Aorta (tissue), 5 donors: ENCODE measurements around the gene C11orf97. TPM values are rescaled to one million over a fixed set of nuclear protein-coding genes. Genes with fewer than 3 reads are reported as not detected.

Experiments
- ATAC-seq: fragments of 200-7000 bp; cut with Tn5 transposase; one replicate; pipeline ENCODE4 v1.9.1; 2022; ENCODE audit warnings: moderate library complexity; ENCODE audit not compliant: low FRiP score
- DNase-seq, 2 donors: peaks; one replicate each; pipeline ENCODE4 v3.0.0-alpha.2; 2020
- H3K27ac ChIP-seq, 2 donors: one replicate each; pipeline ENCODE4 v1.5.1; 2013; ENCODE audit warnings: low read length in 2 of 2, mild to moderate bottlenecking in 2 of 2, moderate library complexity in 2 of 2, control low read depth in 1 of 2, inconsistent platforms in 1 of 2, low read depth in 1 of 2
- H3K27me3 ChIP-seq, 2 donors: one replicate each; pipeline ENCODE4 v1.6.1; 2013; ENCODE audit warnings: control low read depth in 1 of 2, low read length in 1 of 2, mild to moderate bottlenecking in 1 of 2, moderate library complexity in 1 of 2; ENCODE audit not compliant: insufficient read depth in 2 of 2, control insufficient read depth in 1 of 2
- H3K36me3 ChIP-seq, 2 donors: one replicate each; pipeline ENCODE4 v1.6.1; 2013; ENCODE audit warnings: control low read depth in 1 of 2, low read length in 1 of 2, mild to moderate bottlenecking in 1 of 2; ENCODE audit not compliant: insufficient read depth in 2 of 2, control insufficient read depth in 1 of 2
- H3K4me1 ChIP-seq, 2 donors: one replicate each; pipeline ENCODE4 v1.6.1; 2013; ENCODE audit warnings: low read length in 2 of 2, control low read depth in 1 of 2, mild to moderate bottlenecking in 1 of 2, moderate library complexity in 1 of 2; ENCODE audit not compliant: insufficient read depth in 2 of 2, control insufficient read depth in 1 of 2
- H3K4me3 ChIP-seq, 2 donors: one replicate each; pipeline ENCODE4 v1.5.1; 2013; ENCODE audit warnings: low read length in 2 of 2, control low read depth in 1 of 2, mild to moderate bottlenecking in 1 of 2
- H3K9me3 ChIP-seq: one replicate; pipeline ENCODE4 v1.6.1; 2013; ENCODE audit warnings: mild to moderate bottlenecking, low read length; ENCODE audit not compliant: control insufficient read depth
- WGBS, 2 donors: extraction: QIAGEN DNeasy Blood & Tissue Kit; methylation state at CpG; one replicate each; pipeline ENCODE4 v1.1.7; 2013; 5-methylcytosine and 5-hydroxymethylcytosine counted together
- intact Hi-C, 2 donors: fragments of 100-400 bp; cut with DNase I; formaldehyde crosslinking; loops; one replicate each; pipeline versions ENCODE4 v1.14.2 to v1.15.0; 2022
- long read RNA-seq, 2 donors: library from polyadenylated mRNA; unstranded; transcript quantifications; one replicate each; pipeline ENCODE4 v2.0.0, GENCODE V29; 2020 to 2021
- polyA plus RNA-seq, 2 donors: library from polyadenylated mRNA; stranded (reverse); fragments of 200-250 nt; gene quantifications; one replicate each; pipeline ENCODE4 v1.2.3, GENCODE V29; 2013
- total RNA-seq, 2 donors: library from RNA; stranded (reverse); fragmentation: NEBNext Ultra II Directional; extraction: Animal tissue kit (Norgen Biotek cat#: 25700); gene quantifications; one replicate each; pipeline ENCODE4 v1.2.1, GENCODE V29; 2021
- donor health status: healthy with polysubstance abuse.
- donor health status: Bipolar disorder and iron deficiency.
- donor health status: DM: no; HTN: no; CAD: no.
- donor health status: DM: no; HTN: no; CAD: no.
- donor health status: DM: yes; HTN: yes; CAD: no.

Gene C11orf97
- total RNA-seq (not detected), polyA plus RNA-seq (not detected)
- long read RNA-seq, donor 1: 0 reads
- long read RNA-seq, donor 2: 0 reads

- Histone ChIP-seq H3K27me3 (no peaks in the 10 kb centered on the region), H3K36me3 (no peaks in the 10 kb centered on the region), H3K9me3 (no peaks in the 10 kb centered on the region), H3K4me1 (no peaks in the 10 kb centered on the region), H3K4me3 (peak within 1 kb of the TSS; percentile 11 to 65), H3K27ac (no peak within 1 kb of the TSS)
- 15% methylated on average over 53 of the region's 53 CpGs for WGBS, 2 donors
- DNase-seq (peak; percentile 77 to 90), ATAC-seq (peak; percentile 82)
- intact Hi-C loops: no loop called here
These were observed at the start of gene C11orf97 for GRCh38 chr11:94511932-94512781. TSS of gene C11orf97 (plus strand) at chr11:94512461. CDS start at chr11:94512529, 68 bp downstream.

GRCh38 chr11:94469416-94469815 is 42.8 kb upstream of the C11orf97 start:
- WGBS, 2 donors: 96 to 98% methylated on average over 2 of the region's 2 CpGs
- Histone ChIP-seq H3K9me3 (no peaks in the 10 kb centered on the region), H3K4me1 (no peaks in the 10 kb centered on the region), H3K27ac (no peak overlapping the region), H3K4me3 (no peak overlapping the region), H3K36me3 (no peaks in the 10 kb centered on the region), H3K27me3 (no peaks in the 10 kb centered on the region)
- no peak for ATAC-seq
- no peak for DNase-seq
- intact Hi-C loops: no loop called here

GRCh38 chr11:94472916-94473799 is 39.1 kb upstream of the C11orf97 start:
- Histone ChIP-seq H3K4me1 (no peaks in the 10 kb centered on the region), H3K4me3 (no peak overlapping the region), H3K27ac (no peak overlapping the region), H3K27me3 (no peaks in the 10 kb centered on the region), H3K36me3 (no peaks in the 10 kb centered on the region), H3K9me3 (no peaks in the 10 kb centered on the region)
- WGBS, 2 donors: 95% methylated on average over 3 of the region's 3 CpGs
- DNase-seq: no peak
- intact Hi-C loops: no loop called here
- ATAC-seq: no peak

- no peaks in the 10 kb centered on the region for H3K9me3 ChIP-seq
- H3K36me3 ChIP-seq: peaks cover 0 to 5% of the 10 kb centered on the region in 2 donors
- DNase-seq (no peak), ATAC-seq (no peak)
- no peaks in the 10 kb centered on the region for H3K4me1 ChIP-seq
- H3K27me3 ChIP-seq: no peaks in the 10 kb centered on the region
- H3K4me3 ChIP-seq: no peak overlapping the region
- intact Hi-C loops: no loop called here
- H3K27ac ChIP-seq: no peak overlapping the region
- WGBS, 2 donors: 79 to 85% methylated on average over 2 of the region's 2 CpGs
These were observed 34.6 kb upstream of the C11orf97 start for GRCh38 chr11:94477624-94478023.

- intact Hi-C loops: no loop called here
- ATAC-seq: no peak
- Histone ChIP-seq H3K36me3 (peaks cover 0 to 7% of the 10 kb centered on the region in 2 donors), H3K27me3 (no peaks in the 10 kb centered on the region), H3K4me3 (no peak overlapping the region), H3K4me1 (no peaks in the 10 kb centered on the region), H3K9me3 (no peaks in the 10 kb centered on the region), H3K27ac (no peak overlapping the region)
- no peak for DNase-seq
These were observed 30.9 kb upstream of the C11orf97 start for GRCh38 chr11:94481342-94481741.

GRCh38 chr11:94486068-94486467 is 26.2 kb upstream of the C11orf97 start:
- Histone ChIP-seq H3K4me1 (no peaks in the 10 kb centered on the region), H3K27ac (no peak overlapping the region), H3K27me3 (no peaks in the 10 kb centered on the region), H3K36me3 (peaks cover 2% of the 10 kb centered on the region in 2 donors), H3K9me3 (no peaks in the 10 kb centered on the region), H3K4me3 (no peak overlapping the region)
- intact Hi-C loops: no loop called here
- DNase-seq (no peak), ATAC-seq (no peak)
- 74 to 79% methylated on average over 1 of the region's 1 CpG for WGBS, 2 donors

GRCh38 chr11:94493281-94494125 is 18.8 kb upstream of the C11orf97 start, which contains the start of the genes ANKRD49 and MRE11:
TSS of gene ANKRD49 (plus strand) at chr11:94493984. CDS start at chr11:94496694, 2,710 bp downstream.
TSS of gene MRE11 (minus strand) at chr11:94493844. CDS start at chr11:94492801, 1,043 bp downstream.
- Histone ChIP-seq H3K27ac (peak within 1 kb of the TSS in 1 of 2 donors; percentile 66), H3K4me3 (peak within 1 kb of the TSS; percentile 70 to 82), H3K36me3 (peaks cover 0 to 3% of the 10 kb centered on the region in 2 donors), H3K27me3 (no peaks in the 10 kb centered on the region), H3K9me3 (no peaks in the 10 kb centered on the region), H3K4me1 (no peaks in the 10 kb centered on the region)
- DNase-seq: peak; percentile 98
- intact Hi-C loops: loop anchor here in 1 of 2 donors (10.0 kb wide), 1 partner anchor 599 kb away; no protein-coding TSS in a partner anchor
- 0% methylated on average over 55 of the region's 55 CpGs for WGBS, 2 donors
- peak; percentile 100 for ATAC-seq
